Prostate gland (tissue), 2 donors: ENCODE measurements around the gene PAQR4.

ENCODE experiments used
- POLR2A ChIP-seq: fragments of 450-650 bp; IDR thresholded peaks from one replicate; pipeline ENCODE4 v1.6.1; 2016; ENCODE audit warnings: antibody characterized with exemption, mild to moderate bottlenecking
- TF ChIP-seq, protein P1 (sequence below), 4 experiments: fragments of 200-600 bp in 2 of 4; fragments of 450-650 bp in 2 of 4; sonication (generic) in 2 of 4; IDR thresholded peaks; 1 replicate in 3 of 4; 2 replicates in 1 of 4; pipeline ENCODE4 v1.5.1; 2016 to 2019; ENCODE audit warnings: antibody characterized with exemption in 4 of 4, mild to moderate bottlenecking in 2 of 4, moderate library complexity in 2 of 4

DNA sequence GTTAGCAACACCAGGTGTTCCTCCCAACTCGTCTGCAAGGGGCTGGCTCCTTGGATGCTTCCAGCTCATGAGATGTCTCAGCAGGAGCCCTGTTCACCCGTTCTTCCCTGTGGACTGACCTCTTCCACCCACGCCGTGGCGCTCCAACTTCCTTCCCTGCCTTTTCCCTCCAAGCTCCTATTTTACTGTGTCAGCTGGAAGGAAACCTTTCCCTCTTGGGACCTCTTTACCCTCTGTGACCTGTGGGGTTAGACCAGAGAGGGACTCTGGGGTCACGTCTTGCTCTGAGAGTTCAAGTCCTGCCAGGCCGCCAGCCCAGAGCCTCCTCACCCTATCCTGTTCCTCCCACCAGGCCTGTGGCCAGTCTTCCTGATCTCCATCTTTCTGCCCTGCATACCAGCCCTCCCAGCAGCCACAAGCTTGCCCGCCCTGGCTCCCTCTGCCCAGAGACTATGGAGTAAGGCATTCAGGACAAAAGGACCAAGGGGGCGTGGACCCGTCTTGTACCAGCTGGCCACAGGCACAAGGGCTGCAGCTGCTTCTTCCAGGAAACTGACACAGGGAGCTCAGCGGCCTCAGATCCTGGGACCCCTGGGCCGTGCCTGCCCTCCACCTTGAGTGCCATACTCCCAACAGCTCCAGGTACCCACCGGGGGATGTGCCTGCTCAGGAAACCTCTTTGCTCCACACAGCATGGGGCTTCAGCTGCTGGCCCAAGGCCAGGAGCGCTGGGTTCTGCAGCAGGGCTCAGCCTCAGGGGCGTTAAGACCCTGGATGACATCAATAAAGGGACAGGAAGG is 3.0 kb downstream of the PAQR4 start:
- TF ChIP-seq, protein P1, sequence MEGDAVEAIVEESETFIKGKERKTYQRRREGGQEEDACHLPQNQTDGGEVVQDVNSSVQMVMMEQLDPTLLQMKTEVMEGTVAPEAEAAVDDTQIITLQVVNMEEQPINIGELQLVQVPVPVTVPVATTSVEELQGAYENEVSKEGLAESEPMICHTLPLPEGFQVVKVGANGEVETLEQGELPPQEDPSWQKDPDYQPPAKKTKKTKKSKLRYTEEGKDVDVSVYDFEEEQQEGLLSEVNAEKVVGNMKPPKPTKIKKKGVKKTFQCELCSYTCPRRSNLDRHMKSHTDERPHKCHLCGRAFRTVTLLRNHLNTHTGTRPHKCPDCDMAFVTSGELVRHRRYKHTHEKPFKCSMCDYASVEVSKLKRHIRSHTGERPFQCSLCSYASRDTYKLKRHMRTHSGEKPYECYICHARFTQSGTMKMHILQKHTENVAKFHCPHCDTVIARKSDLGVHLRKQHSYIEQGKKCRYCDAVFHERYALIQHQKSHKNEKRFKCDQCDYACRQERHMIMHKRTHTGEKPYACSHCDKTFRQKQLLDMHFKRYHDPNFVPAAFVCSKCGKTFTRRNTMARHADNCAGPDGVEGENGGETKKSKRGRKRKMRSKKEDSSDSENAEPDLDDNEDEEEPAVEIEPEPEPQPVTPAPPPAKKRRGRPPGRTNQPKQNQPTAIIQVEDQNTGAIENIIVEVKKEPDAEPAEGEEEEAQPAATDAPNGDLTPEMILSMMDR (IDR thresholded peaks at IDR 0.05), result no peak
- TF ChIP-seq POLR2A, result no peak
